Mesenchymal stem cell (in vitro differentiated cells and primary cell): ENCODE data around the gene KHK.

Source experiments
- DNase-seq: peaks from one replicate; pipeline ENCODE4 v3.0.0-alpha.2; 2013
- H2AFZ ChIP-seq: one replicate; pipeline ENCODE4 v1.6.1; 2013; ENCODE audit warnings: low read depth, mild to moderate bottlenecking, control low read depth, inconsistent platforms, low read length, moderate library complexity
- H2AK5ac ChIP-seq: 2 replicates; pipeline ENCODE4 v1.6.1; 2013; ENCODE audit warnings: low read length, moderate library complexity, mild to moderate bottlenecking, inconsistent platforms; ENCODE audit not compliant: severe bottlenecking
- H2BK120ac ChIP-seq: one replicate; pipeline ENCODE4 v1.6.1; 2013; ENCODE audit warnings: low read depth, mild to moderate bottlenecking, inconsistent platforms, low read length, moderate library complexity
- H2BK12ac ChIP-seq, 2 experiments: one replicate each; pipeline ENCODE4 v1.6.1; 2013; ENCODE audit warnings: inconsistent platforms in 2 of 2, low read length in 2 of 2, mild to moderate bottlenecking in 2 of 2, moderate library complexity in 2 of 2, control low read depth in 1 of 2
- H2BK15ac ChIP-seq: one replicate; pipeline ENCODE4 v1.6.1; 2013; ENCODE audit warnings: mild to moderate bottlenecking, low read depth, inconsistent platforms; ENCODE audit not compliant: poor library complexity, severe bottlenecking
- H2BK5ac ChIP-seq: 2 replicates; pipeline ENCODE4 v1.6.1; 2013; ENCODE audit warnings: low read depth, mild to moderate bottlenecking, low read length, control low read depth, inconsistent platforms; ENCODE audit not compliant: poor library complexity, severe bottlenecking
- H3K14ac ChIP-seq, 2 experiments: one replicate each; pipeline ENCODE4 v1.6.1; 2013; ENCODE audit warnings: inconsistent platforms in 2 of 2, low read length in 2 of 2, control low read depth in 1 of 2, mild to moderate bottlenecking in 1 of 2, moderate library complexity in 1 of 2
- H3K18ac ChIP-seq, 2 experiments: one replicate each; pipeline ENCODE4 v1.6.1; 2013; ENCODE audit warnings: inconsistent platforms in 2 of 2, low read length in 2 of 2, control low read depth in 1 of 2, low read depth in 1 of 2, mild to moderate bottlenecking in 1 of 2
- H3K23ac ChIP-seq, 2 experiments: one replicate each; pipeline ENCODE4 v1.6.1; 2013; ENCODE audit warnings: inconsistent platforms in 2 of 2, low read length in 2 of 2, mild to moderate bottlenecking in 2 of 2, moderate library complexity in 2 of 2, control low read depth in 1 of 2
- H3K27ac ChIP-seq: 2 replicates; pipeline ENCODE4 v1.5.1; 2013; ENCODE audit warnings: mild to moderate bottlenecking, moderate library complexity, low read length, control low read depth, inconsistent platforms; ENCODE audit not compliant: poor library complexity, severe bottlenecking
- H3K27me3 ChIP-seq, 2 experiments: 2 replicates each; pipeline versions ENCODE4 v1.6.1 to v1.7.0; 2013; ENCODE audit warnings: low read length in 2 of 2, mild to moderate bottlenecking in 2 of 2, moderate library complexity in 2 of 2, control low read depth in 1 of 2, inconsistent platforms in 1 of 2; ENCODE audit not compliant: control insufficient read depth in 1 of 2, insufficient read depth in 1 of 2
- H3K36me3 ChIP-seq, 2 experiments: 2 replicates each; pipeline versions ENCODE4 v1.6.1 to v1.7.0; 2013; ENCODE audit warnings: low read length in 2 of 2, control low read depth in 1 of 2, inconsistent platforms in 1 of 2, low read depth in 1 of 2, mild to moderate bottlenecking in 1 of 2; ENCODE audit not compliant: insufficient read depth in 2 of 2, control insufficient read depth in 1 of 2
- H3K4ac ChIP-seq, 2 experiments: one replicate each; pipeline ENCODE4 v1.6.1; 2013; ENCODE audit warnings: inconsistent platforms in 2 of 2, low read length in 2 of 2, mild to moderate bottlenecking in 2 of 2, moderate library complexity in 2 of 2, control low read depth in 1 of 2, low read depth in 1 of 2
- H3K4me1 ChIP-seq: 2 replicates; pipeline ENCODE4 v1.6.1; 2013; ENCODE audit warnings: low read depth, low read length, control low read depth; ENCODE audit not compliant: control insufficient read depth, insufficient read depth
- H3K4me2 ChIP-seq: 2 replicates; pipeline ENCODE4 v1.6.1; 2013; ENCODE audit warnings: low read length, mild to moderate bottlenecking, inconsistent platforms; ENCODE audit not compliant: poor library complexity, severe bottlenecking
- H3K4me3 ChIP-seq, 2 experiments: 2 replicates each; pipeline versions ENCODE4 v1.5.1 to v1.7.0; 2013; ENCODE audit warnings: low read length in 2 of 2, mild to moderate bottlenecking in 2 of 2, control low read depth in 1 of 2, low read depth in 1 of 2; ENCODE audit not compliant: insufficient read depth in 1 of 2
- H3K79me1 ChIP-seq: replicated peaks from 2 replicates; pipeline ENCODE4 v1.6.1; 2013; ENCODE audit warnings: mild to moderate bottlenecking, control low read depth, low read length, inconsistent platforms; ENCODE audit not compliant: poor library complexity, severe bottlenecking
- H3K9ac ChIP-seq: 2 replicates; pipeline ENCODE4 v1.7.0; 2013; ENCODE audit warnings: mild to moderate bottlenecking, low read length, moderate library complexity
- H3K9me3 ChIP-seq: 2 replicates; pipeline ENCODE4 v1.7.0; 2013; ENCODE audit warnings: mild to moderate bottlenecking, low read length; ENCODE audit not compliant: control insufficient read depth
- H4K8ac ChIP-seq: one replicate; pipeline ENCODE4 v1.6.1; 2013; ENCODE audit warnings: inconsistent platforms, mild to moderate bottlenecking, low read length, moderate library complexity
- H4K91ac ChIP-seq: one replicate; pipeline ENCODE4 v1.6.1; 2013; ENCODE audit warnings: mild to moderate bottlenecking, low read length, inconsistent platforms
- WGBS: methylation state at CpG from one replicate; pipeline ENCODE4 v1.1.7; 2013; ENCODE audit warnings: mixed read lengths; 5-methylcytosine and 5-hydroxymethylcytosine counted together

Gene KHK

GRCh38 chr2:27071990-27072830, 14.4 kb upstream of the KHK start:
- H3K27me3 ChIP-seq: no peaks in the 10 kb centered on the region
- WGBS: 4% methylated on average over 16 of the region's 34 CpGs
- peak overlapping the region; percentile 96 to 99 for H3K18ac ChIP-seq
- no peaks in the 10 kb centered on the region for H3K9me3 ChIP-seq
- peak overlapping the region; percentile 56 for H2AFZ ChIP-seq
- peak overlapping the region; percentile 92 for H2BK120ac ChIP-seq
- H3K36me3 ChIP-seq: peaks cover 23 to 34% of the 10 kb centered on the region in 2 experiments
- H3K4ac ChIP-seq: peak overlapping the region; percentile 98 to 100
- H3K23ac ChIP-seq: peak overlapping the region in 1 of 2 experiments; percentile 67
- H2BK15ac ChIP-seq: peak overlapping the region; percentile 99
- peaks cover 28% of the 10 kb centered on the region for H3K4me1 ChIP-seq
- H3K4me2 ChIP-seq: peak overlapping the region; percentile 90
- H4K8ac ChIP-seq: peak overlapping the region; percentile 98
- DNase-seq: peak; percentile 85
- H3K79me1 ChIP-seq: peaks cover 11% of the 10 kb centered on the region
- peak overlapping the region; percentile 77 for H2BK5ac ChIP-seq
- H3K9ac ChIP-seq: peak overlapping the region; percentile 84
- H2AK5ac ChIP-seq: peak overlapping the region; percentile 68
- peak overlapping the region; percentile 79 to 80 for H3K4me3 ChIP-seq
- peak overlapping the region; percentile 34 to 82 for H2BK12ac ChIP-seq
- peak overlapping the region; percentile 99 for H4K91ac ChIP-seq
- peak overlapping the region in 1 of 2 experiments; percentile 93 for H3K14ac ChIP-seq
- H3K27ac ChIP-seq: peak overlapping the region; percentile 68

GRCh38 chr2:27072920-27073319, 13.7 kb upstream of the KHK start:
- no peak overlapping the region for H2BK5ac ChIP-seq
- no peak overlapping the region for H3K4me2 ChIP-seq
- H3K36me3 ChIP-seq: peaks cover 19 to 27% of the 10 kb centered on the region in 2 experiments
- H3K23ac ChIP-seq: no peak overlapping the region
- H2BK12ac ChIP-seq: peak overlapping the region in 1 of 2 experiments; percentile 17
- H3K27me3 ChIP-seq: no peaks in the 10 kb centered on the region
- 70% methylated on average over 5 of the region's 5 CpGs for WGBS
- no peak overlapping the region for H3K14ac ChIP-seq
- DNase-seq: peak; percentile 32
- H2AK5ac ChIP-seq: peak overlapping the region; percentile 6
- peak overlapping the region; percentile 64 for H2BK120ac ChIP-seq
- H3K4me1 ChIP-seq: peaks cover 28% of the 10 kb centered on the region
- peak overlapping the region; percentile 98 for H4K8ac ChIP-seq
- no peak overlapping the region for H3K4me3 ChIP-seq
- H3K79me1 ChIP-seq: peaks cover 10% of the 10 kb centered on the region
- no peak overlapping the region for H2BK15ac ChIP-seq
- H3K9ac ChIP-seq: no peak overlapping the region
- H3K27ac ChIP-seq: peak overlapping the region; percentile 68
- no peaks in the 10 kb centered on the region for H3K9me3 ChIP-seq
- no peak overlapping the region for H2AFZ ChIP-seq
- H4K91ac ChIP-seq: peak overlapping the region; percentile 99
- peak overlapping the region; percentile 96 to 99 for H3K18ac ChIP-seq
- H3K4ac ChIP-seq: peak overlapping the region in 1 of 2 experiments; percentile 100

- no peak overlapping the region for H3K4me2 ChIP-seq
- no peak overlapping the region for H2AK5ac ChIP-seq
- H4K8ac ChIP-seq: no peak overlapping the region
- H3K14ac ChIP-seq: no peak overlapping the region
- H4K91ac ChIP-seq: peak overlapping the region; percentile 25
- H3K27me3 ChIP-seq: no peaks in the 10 kb centered on the region
- DNase-seq: no peak
- WGBS: 88% methylated on average over 2 of the region's 2 CpGs
- peaks cover 27% of the 10 kb centered on the region for H3K4me1 ChIP-seq
- H2BK15ac ChIP-seq: peak overlapping the region; percentile 97
- H3K9me3 ChIP-seq: no peaks in the 10 kb centered on the region
- H3K4ac ChIP-seq: peak overlapping the region in 1 of 2 experiments; percentile 52
- H3K27ac ChIP-seq: no peak overlapping the region
- H2BK5ac ChIP-seq: no peak overlapping the region
- H2AFZ ChIP-seq: no peak overlapping the region
- H3K4me3 ChIP-seq: no peak overlapping the region
- H3K18ac ChIP-seq: peak overlapping the region; percentile 30 to 34
- H3K79me1 ChIP-seq: peaks cover 7% of the 10 kb centered on the region
- no peak overlapping the region for H3K23ac ChIP-seq
- peak overlapping the region; percentile 61 to 76 for H2BK12ac ChIP-seq
- peak overlapping the region; percentile 7 for H3K9ac ChIP-seq
- H2BK120ac ChIP-seq: peak overlapping the region; percentile 30
- H3K36me3 ChIP-seq: peaks cover 11 to 18% of the 10 kb centered on the region in 2 experiments
Measured at GRCh38 chr2:27073782-27074181, 12.8 kb upstream of the KHK start.
